ENCODE results near the gene NDOR1.
A peak's percentile ranks its signal among the peaks of the same experiment; 100 is the strongest.
"Not testable (repeated sequence)": the region's sequence is repeated elsewhere in the genome, so short reads cannot be mapped to it uniquely, and the experiment has no call there.

GRCh38 chr9:137262173-137262908 lies 56.8 kb downstream of the NDOR1 start:
- peak; percentile 28; the same call in 1 of the 2 replicates for TF ChIP-seq CTCF (IDR thresholded peaks at IDR 0.05; ENCODE audit: low read depth, low read length)
- not testable (repeated sequence) for TF ChIP-seq EZH2phosphoT487 (IDR thresholded peaks at IDR 0.05; ENCODE audit: low read depth)
